Mesothelial cell of epicardium (in vitro differentiated cells): ENCODE results near the gene LRRC10. TPM values are rescaled to one million over a fixed set of nuclear protein-coding genes. Genes with fewer than 3 reads are reported as not detected.
"Not testable (repeated sequence)": the region's sequence is repeated elsewhere in the genome, so short reads cannot be mapped to it uniquely, and the experiment has no call there.

Experiments
- DNase-seq, 2 experiments: peaks; one replicate each; pipeline ENCODE4 v3.0.0; 2021; ENCODE audit warnings: low spot score in 2 of 2; ENCODE audit not compliant: unreplicated experiment in 2 of 2
- H3K27ac Mint-ChIP-seq: 2 replicates; pipeline ENCODE4 v1.8.0; 2021; ENCODE audit warnings: mixed read lengths
- H3K27me3 Mint-ChIP-seq: 2 replicates; pipeline ENCODE4 v1.8.0; 2021; ENCODE audit warnings: low read depth, mixed read lengths
- H3K36me3 Mint-ChIP-seq: 2 replicates; pipeline ENCODE4 v1.8.0; 2021; ENCODE audit warnings: mixed read lengths
- H3K4me1 Mint-ChIP-seq: 2 replicates; pipeline ENCODE4 v1.8.0; 2021; ENCODE audit warnings: mixed read lengths
- H3K4me3 Mint-ChIP-seq: 2 replicates; pipeline ENCODE4 v1.8.0; 2021; ENCODE audit warnings: mild to moderate bottlenecking, moderate library complexity, mixed read lengths
- H3K9me3 Mint-ChIP-seq: 2 replicates; pipeline ENCODE4 v1.8.0; 2021; ENCODE audit warnings: mixed read lengths
- CTCF ChIP-seq: fragments of 200-600 bp; sonication (generic); IDR thresholded peaks from one replicate; pipeline ENCODE4 v1.5.0; 2021; ENCODE audit warnings: antibody characterized with exemption; ENCODE audit not compliant: unreplicated experiment
- total RNA-seq: library from RNA; stranded (reverse); gene quantifications from 3 replicates; pipeline ENCODE4 v1.2.1, GENCODE V29; 2021

Gene LRRC10
- total RNA-seq, 1 donor from 2014 or later, result not detected

DNA sequence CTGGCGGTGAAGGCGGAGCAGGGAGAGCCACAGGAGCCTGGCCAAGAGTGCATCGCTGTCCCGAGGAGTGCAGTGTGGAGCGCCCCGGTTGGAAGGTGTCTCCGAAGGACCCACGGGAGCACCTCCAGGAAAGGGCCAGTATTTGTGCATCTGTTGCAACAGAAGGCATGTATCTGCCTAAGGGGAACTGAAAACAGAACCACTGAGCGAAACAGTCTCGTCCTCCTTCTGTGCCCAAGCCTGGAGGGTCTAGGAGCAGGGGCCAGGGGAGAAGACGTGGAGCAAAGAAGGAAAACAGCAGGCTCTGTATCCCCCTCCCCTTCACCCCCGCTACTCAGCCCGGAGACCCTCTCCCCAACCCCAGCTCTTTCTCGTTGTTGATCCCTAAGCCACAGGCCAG, 5.3 kb upstream of the LRRC10 start:
- DNase-seq, result no peak
- no peak for TF ChIP-seq CTCF
- Mint-ChIP-seq H3K4me1 (peaks cover 3% of the 10 kb centered on the region), H3K27ac (no peak overlapping the region), H3K36me3 (no peaks in the 10 kb centered on the region), H3K9me3 (no peaks in the 10 kb centered on the region), H3K27me3 (peaks cover 26% of the 10 kb centered on the region), H3K4me3 (no peak overlapping the region)

DNA sequence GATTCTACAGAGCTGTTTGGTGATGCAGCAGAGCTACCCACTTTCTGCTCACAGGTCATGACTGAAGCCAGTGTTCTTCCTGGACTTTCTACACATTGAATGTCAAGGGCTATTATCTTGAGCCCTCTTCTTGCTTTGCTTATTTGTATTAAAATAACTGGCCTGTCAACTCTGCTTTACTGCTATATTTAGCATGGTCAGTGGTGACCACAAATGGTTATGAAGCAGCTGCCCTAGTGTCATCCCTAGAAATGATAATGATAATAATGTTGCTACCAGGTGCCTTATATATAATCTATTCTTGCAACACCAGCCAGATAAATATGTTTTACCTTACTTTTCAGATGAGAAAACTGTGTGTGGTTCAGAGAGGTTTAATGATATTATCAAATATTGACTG, 2.6 kb upstream of the LRRC10 start:
- Mint-ChIP-seq H3K36me3 (no peaks in the 10 kb centered on the region), H3K27ac (no peak overlapping the region), H3K4me3 (no peak overlapping the region), H3K4me1 (no peaks in the 10 kb centered on the region), H3K9me3 (no peaks in the 10 kb centered on the region), H3K27me3 (peaks cover 23% of the 10 kb centered on the region)
- no peak for DNase-seq
- no peak for TF ChIP-seq CTCF

- DNase-seq, result no peak
- Mint-ChIP-seq H3K4me3 (no peak overlapping the region), H3K27ac (no peak overlapping the region), H3K36me3 (no peaks in the 10 kb centered on the region), H3K27me3 (peaks cover 16% of the 10 kb centered on the region), H3K4me1 (no peaks in the 10 kb centered on the region), H3K9me3 (no peaks in the 10 kb centered on the region)
- TF ChIP-seq CTCF, result no peak
Measured at GRCh38 chr12:69610126-69610525, 581 bp downstream of the LRRC10 start.

- no peak for TF ChIP-seq CTCF
- Mint-ChIP-seq H3K4me1 (no peaks in the 10 kb centered on the region), H3K27me3 (peaks cover 9% of the 10 kb centered on the region), H3K4me3 (no peak overlapping the region), H3K27ac (no peak overlapping the region), H3K36me3 (peaks cover 8% of the 10 kb centered on the region), H3K9me3 (no peaks in the 10 kb centered on the region)
- DNase-seq, result no peak
Measured at GRCh38 chr12:69608114-69608513, 2.6 kb downstream of the LRRC10 start.

DNA sequence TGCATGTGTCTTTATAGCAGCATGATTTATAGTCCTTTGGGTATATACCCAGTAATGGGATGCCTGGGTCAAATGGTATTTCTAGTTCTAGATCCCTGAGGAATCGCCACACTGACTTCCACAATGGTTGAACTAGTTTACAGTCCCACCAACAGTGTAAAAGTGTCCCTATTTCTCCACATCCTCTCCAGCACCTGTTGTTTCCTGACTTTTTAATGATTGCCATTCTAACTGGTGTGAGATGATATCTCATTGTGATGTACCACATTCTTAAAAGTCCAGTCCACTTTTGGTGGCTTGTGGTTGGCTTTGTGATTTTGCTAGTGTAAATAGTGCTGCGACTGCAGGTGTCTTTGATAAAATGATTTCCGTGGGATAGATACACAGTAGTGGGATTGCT, 6.4 kb downstream of the LRRC10 start:
- not testable (repeated sequence) for H3K27ac Mint-ChIP-seq, H3K4me3 Mint-ChIP-seq, DNase-seq, H3K27me3 Mint-ChIP-seq, H3K9me3 Mint-ChIP-seq, H3K4me1 Mint-ChIP-seq
- peaks cover 31% of the 10 kb centered on the region for H3K36me3 Mint-ChIP-seq

- DNase-seq, H3K4me1 Mint-ChIP-seq, H3K9me3 Mint-ChIP-seq, H3K27me3 Mint-ChIP-seq, H3K4me3 Mint-ChIP-seq, H3K27ac Mint-ChIP-seq: not testable (repeated sequence)
- peaks cover 34% of the 10 kb centered on the region for H3K36me3 Mint-ChIP-seq
Measured at GRCh38 chr12:69603556-69603955, 7.2 kb downstream of the LRRC10 start.

DNA sequence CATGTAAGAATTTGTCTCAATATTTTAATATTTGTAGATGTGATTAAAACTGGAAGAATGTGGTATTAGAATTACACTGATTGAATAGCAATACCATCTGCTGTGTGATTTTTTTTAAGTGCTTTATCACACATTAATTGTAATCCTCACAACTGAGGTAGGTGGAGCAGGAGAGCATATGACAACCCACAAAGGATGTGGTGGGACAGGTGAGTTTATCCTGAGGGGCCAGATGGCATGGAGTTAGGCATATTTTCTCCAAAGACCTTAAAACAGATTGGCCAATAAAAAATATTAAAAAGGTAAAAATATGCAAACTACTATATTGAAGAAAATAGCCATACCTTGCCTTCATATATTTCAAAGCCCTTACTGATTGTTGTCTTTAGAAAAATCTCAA, 7.8 kb downstream of the LRRC10 start:
- Mint-ChIP-seq H3K4me1 (no peaks in the 10 kb centered on the region), H3K9me3 (no peaks in the 10 kb centered on the region), H3K4me3 (no peak overlapping the region), H3K27me3 (no peaks in the 10 kb centered on the region), H3K27ac (no peak overlapping the region), H3K36me3 (peaks cover 39% of the 10 kb centered on the region)
- DNase-seq, result no peak
- TF ChIP-seq CTCF, result no peak
